Heart right ventricle (tissue), 16 donors: ENCODE data around the gene NOTO. TPM values are rescaled to one million over a fixed set of nuclear protein-coding genes. Genes with fewer than 3 reads are reported as not detected.

Experiments used
- ATAC-seq, 8 donors: fragments of 200-7000 bp; cut with Tn5 transposase; one replicate each; pipeline ENCODE4 v1.9.1; 2020; ENCODE audit warnings: mild to moderate bottlenecking in 8 of 8, moderate library complexity in 8 of 8, moderate number of reproducible peaks in 1 of 8
- DNase-seq, 2 donors: peaks; one replicate each; pipeline ENCODE4 v3.0.0-alpha.2; 2020
- H3K27ac ChIP-seq, 10 donors: fragments of 200-600 bp; sonication (generic) in 2 of 10; one replicate each; pipeline versions ENCODE4 v1.5.0 to v1.8.0; 2020 to 2022; ENCODE audit warnings: mild to moderate bottlenecking in 3 of 10
- H3K27me3 ChIP-seq, 7 donors: fragments of 200-600 bp; one replicate each; pipeline ENCODE4 v1.8.0; 2021 to 2022; ENCODE audit warnings: mild to moderate bottlenecking in 2 of 7
- H3K36me3 ChIP-seq, 9 donors: fragments of 200-600 bp; sonication (generic) in 1 of 9; one replicate each; pipeline versions ENCODE4 v1.5.0 to v1.8.0; 2020 to 2022; ENCODE audit warnings: mild to moderate bottlenecking in 2 of 9
- H3K4me1 ChIP-seq, 9 donors: fragments of 200-600 bp; sonication (generic) in 1 of 9; one replicate each; pipeline versions ENCODE4 v1.5.0 to v1.8.0; 2020 to 2022; ENCODE audit warnings: mild to moderate bottlenecking in 4 of 9
- H3K4me3 ChIP-seq, 10 donors: fragments of 200-600 bp; sonication (generic) in 2 of 10; one replicate each; pipeline versions ENCODE4 v1.5.0 to v1.8.0; 2020 to 2022; ENCODE audit warnings: mild to moderate bottlenecking in 7 of 10, moderate library complexity in 2 of 10
- H3K9me3 ChIP-seq, 11 donors: fragments of 200-600 bp in 10 of 11; sonication (generic) in 2 of 11; one replicate each; pipeline versions ENCODE4 v1.5.0 to v1.8.0; 2013 to 2022; ENCODE audit warnings: mild to moderate bottlenecking in 2 of 11, control low read depth in 1 of 11, moderate library complexity in 1 of 11
- WGBS, 2 donors: extraction: QIAGEN DNeasy Blood & Tissue Kit; methylation state at CpG; one replicate each; pipeline ENCODE4 v1.1.7; 2013; ENCODE audit warnings: inconsistent platforms in 1 of 2; 5-methylcytosine and 5-hydroxymethylcytosine counted together
- intact Hi-C, 10 donors: fragments of 100-400 bp; cut with DNase I; formaldehyde crosslinking; loops; one replicate each; pipeline versions ENCODE4 v1.11.1 to v1.14.2; 2022
- polyA plus RNA-seq, 2 donors: library from polyadenylated mRNA; stranded (reverse); fragments of 200-250 nt; gene quantifications; one replicate each; pipeline ENCODE4 v1.2.3, GENCODE V29; 2013
- total RNA-seq, 10 donors: library from RNA; stranded (reverse); fragmentation: NEBNext Ultra II Directional in 3 of 10; extraction: Animal tissue kit (Norgen Biotek cat#: 25700) in 3 of 10; gene quantifications; one replicate each; pipeline versions ENCODE4 v1.2.1 to v1.2.4, GENCODE V29; 2021 to 2023
- TF ChIP-seq, protein P1 (sequence below), 9 donors: fragments of 200-600 bp; sonication (generic) in 2 of 9; IDR thresholded peaks; one replicate each; pipeline versions ENCODE4 v1.5.0 to v1.8.0; 2021 to 2022; ENCODE audit warnings: antibody characterized with exemption in 9 of 9, mild to moderate bottlenecking in 5 of 9, moderate library complexity in 1 of 9
- donor health status: Arrhythmogenic right ventricular cardiomyopathy.
- donor health status: ischemic (EF 13 %, LVEDD 7.1; RV severe dilation, severe dysfunction).
- donor health status: healthy with polysubstance abuse.
- donor health status: DM: no; HTN: yes; CAD: no.
- donor health status: DM: no; HTN: no; CAD: no.
- donor health status: ischemic (EF 25% LVEDD 6.9; RV normal size, moderate dysfunction).
- donor health status: ischemic (EF 25% LVEDD 5.7; RV mildly dilated, moderate dysfunction).
- donor health status: healthy.
- donor health status: DM: yes; HTN: yes; CAD: no.
- donor health status: Ischemic cardiomyopathy.
- donor health status: ischemic (EF 35%, LVEDD 5.7; RV mildly dilated, moderate dysfunction).
- donor health status: nonischemic (EF 11% LVEDD 7.7; RV severe dilation, severe dysfunction).
- donor health status: DM: yes; HTN: yes; CAD: no.
- donor health status: PGD.
- donor health status: ischemic (EF 29% LVEDD 5.4; RV normal size, mild dysfunction).
- donor health status: nonischemic (EF 23%, LVEDD 6.1; RV moderate dilation, normal function).

NOTO gene
- total and polyA plus RNA-seq, 12 donors: not detected

DNA sequence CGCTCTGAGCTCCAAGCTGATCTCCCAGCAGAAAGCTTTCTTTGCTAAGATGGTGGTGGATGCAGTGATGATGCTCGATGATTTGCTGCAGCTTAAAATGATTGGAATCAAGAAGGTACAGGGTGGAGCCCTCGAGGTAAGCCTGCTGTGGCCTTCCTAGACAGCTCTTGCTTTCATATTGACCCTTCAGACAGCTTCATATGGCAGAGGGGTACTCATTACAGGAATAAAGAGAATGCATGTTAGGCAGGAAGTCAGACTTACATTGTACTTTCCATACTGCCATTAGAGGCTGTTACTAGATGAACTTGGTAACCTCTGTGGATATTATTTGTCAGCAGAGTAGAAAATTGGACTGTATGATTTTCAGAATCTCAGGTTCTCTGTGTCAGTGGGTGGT lies 42.2 kb downstream of the NOTO start:
- intact Hi-C loops: no loop called here
- peaks cover 0 to 21% (median 12%) of the 10 kb centered on the region in 9 donors for H3K4me1 ChIP-seq
- H3K27ac ChIP-seq: no peak overlapping the region
- no peaks in the 10 kb centered on the region for H3K27me3 ChIP-seq
- H3K9me3 ChIP-seq: no peaks in the 10 kb centered on the region
- DNase-seq (no peak), ATAC-seq (peak in 1 of 8 donors; percentile 19)
- TF ChIP-seq, protein P1, sequence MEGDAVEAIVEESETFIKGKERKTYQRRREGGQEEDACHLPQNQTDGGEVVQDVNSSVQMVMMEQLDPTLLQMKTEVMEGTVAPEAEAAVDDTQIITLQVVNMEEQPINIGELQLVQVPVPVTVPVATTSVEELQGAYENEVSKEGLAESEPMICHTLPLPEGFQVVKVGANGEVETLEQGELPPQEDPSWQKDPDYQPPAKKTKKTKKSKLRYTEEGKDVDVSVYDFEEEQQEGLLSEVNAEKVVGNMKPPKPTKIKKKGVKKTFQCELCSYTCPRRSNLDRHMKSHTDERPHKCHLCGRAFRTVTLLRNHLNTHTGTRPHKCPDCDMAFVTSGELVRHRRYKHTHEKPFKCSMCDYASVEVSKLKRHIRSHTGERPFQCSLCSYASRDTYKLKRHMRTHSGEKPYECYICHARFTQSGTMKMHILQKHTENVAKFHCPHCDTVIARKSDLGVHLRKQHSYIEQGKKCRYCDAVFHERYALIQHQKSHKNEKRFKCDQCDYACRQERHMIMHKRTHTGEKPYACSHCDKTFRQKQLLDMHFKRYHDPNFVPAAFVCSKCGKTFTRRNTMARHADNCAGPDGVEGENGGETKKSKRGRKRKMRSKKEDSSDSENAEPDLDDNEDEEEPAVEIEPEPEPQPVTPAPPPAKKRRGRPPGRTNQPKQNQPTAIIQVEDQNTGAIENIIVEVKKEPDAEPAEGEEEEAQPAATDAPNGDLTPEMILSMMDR (IDR thresholded peaks at IDR 0.05): no peak
- 90 to 91% methylated on average over 3 of the region's 3 CpGs for WGBS, 2 donors
- peaks cover 0 to 100% (median 70%) of the 10 kb centered on the region in 9 donors for H3K36me3 ChIP-seq
- H3K4me3 ChIP-seq: no peak overlapping the region

DNA sequence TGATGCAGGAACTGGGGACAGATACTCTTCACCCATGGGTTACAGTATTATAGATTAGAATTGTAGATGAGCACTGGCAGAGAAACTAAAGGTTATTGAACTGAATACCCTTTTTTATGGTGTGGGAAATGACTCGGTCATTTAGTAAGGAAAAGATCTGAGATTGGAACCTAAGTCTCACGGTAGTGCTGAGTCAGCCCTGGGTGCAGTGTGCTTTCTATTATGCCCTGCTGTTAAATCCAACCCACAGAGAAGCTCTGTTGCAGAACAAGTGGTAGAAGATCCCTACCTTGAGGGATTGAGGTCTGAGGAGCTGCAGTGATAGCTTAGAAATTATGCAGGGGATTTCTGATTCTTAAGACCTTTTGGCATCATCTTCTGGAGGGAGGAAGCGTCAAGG lies 44.5 kb downstream of the NOTO start:
- Histone ChIP-seq H3K4me1 (peaks cover 0 to 15% (median 8%) of the 10 kb centered on the region in 9 donors), H3K4me3 (no peak overlapping the region), H3K27ac (no peak overlapping the region), H3K36me3 (peaks cover 0 to 100% (median 79%) of the 10 kb centered on the region in 9 donors), H3K9me3 (no peaks in the 10 kb centered on the region), H3K27me3 (no peaks in the 10 kb centered on the region)
- DNase-seq: no peak
- WGBS, 2 donors: 84 to 85% methylated on average over 3 of the region's 3 CpGs
- intact Hi-C loops: no loop called here
- TF ChIP-seq, protein P1 (IDR thresholded peaks at IDR 0.05): no peak
- no peak for ATAC-seq

DNA sequence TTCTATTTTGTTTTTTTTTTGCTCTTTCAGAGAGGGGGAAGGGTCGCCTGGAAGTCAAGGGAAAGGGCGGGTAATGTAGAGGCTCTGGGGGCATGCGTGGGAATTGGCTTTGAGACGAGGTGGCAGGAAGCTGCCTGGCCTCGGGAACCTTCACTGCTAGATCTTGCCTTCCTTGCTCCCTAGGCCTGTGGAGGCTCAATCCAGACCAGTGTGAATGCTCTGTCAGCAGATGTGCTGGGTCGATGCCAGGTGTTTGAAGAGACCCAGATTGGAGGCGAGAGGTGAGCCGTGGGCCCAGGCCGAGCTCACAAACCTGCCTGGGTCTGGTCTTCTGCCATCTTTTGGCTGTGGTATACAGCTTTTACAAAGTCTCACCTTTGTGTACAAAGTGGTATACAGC lies 47.3 kb downstream of the NOTO start:
- Histone ChIP-seq H3K4me3 (no peak overlapping the region), H3K36me3 (peaks cover 5 to 100% (median 91%) of the 10 kb centered on the region in 9 donors), H3K4me1 (peaks cover 0 to 3% (median 0%) of the 10 kb centered on the region in 9 donors), H3K27ac (no peak overlapping the region), H3K9me3 (no peaks in the 10 kb centered on the region), H3K27me3 (no peaks in the 10 kb centered on the region)
- intact Hi-C loops: no loop called here
- ATAC-seq: peak in 1 of 8 donors; percentile 24
- no peak for DNase-seq
- 40 to 55% methylated on average over 9 of the region's 9 CpGs for WGBS, 2 donors
- TF ChIP-seq, protein P1 (IDR thresholded peaks at IDR 0.05): no peak

DNA sequence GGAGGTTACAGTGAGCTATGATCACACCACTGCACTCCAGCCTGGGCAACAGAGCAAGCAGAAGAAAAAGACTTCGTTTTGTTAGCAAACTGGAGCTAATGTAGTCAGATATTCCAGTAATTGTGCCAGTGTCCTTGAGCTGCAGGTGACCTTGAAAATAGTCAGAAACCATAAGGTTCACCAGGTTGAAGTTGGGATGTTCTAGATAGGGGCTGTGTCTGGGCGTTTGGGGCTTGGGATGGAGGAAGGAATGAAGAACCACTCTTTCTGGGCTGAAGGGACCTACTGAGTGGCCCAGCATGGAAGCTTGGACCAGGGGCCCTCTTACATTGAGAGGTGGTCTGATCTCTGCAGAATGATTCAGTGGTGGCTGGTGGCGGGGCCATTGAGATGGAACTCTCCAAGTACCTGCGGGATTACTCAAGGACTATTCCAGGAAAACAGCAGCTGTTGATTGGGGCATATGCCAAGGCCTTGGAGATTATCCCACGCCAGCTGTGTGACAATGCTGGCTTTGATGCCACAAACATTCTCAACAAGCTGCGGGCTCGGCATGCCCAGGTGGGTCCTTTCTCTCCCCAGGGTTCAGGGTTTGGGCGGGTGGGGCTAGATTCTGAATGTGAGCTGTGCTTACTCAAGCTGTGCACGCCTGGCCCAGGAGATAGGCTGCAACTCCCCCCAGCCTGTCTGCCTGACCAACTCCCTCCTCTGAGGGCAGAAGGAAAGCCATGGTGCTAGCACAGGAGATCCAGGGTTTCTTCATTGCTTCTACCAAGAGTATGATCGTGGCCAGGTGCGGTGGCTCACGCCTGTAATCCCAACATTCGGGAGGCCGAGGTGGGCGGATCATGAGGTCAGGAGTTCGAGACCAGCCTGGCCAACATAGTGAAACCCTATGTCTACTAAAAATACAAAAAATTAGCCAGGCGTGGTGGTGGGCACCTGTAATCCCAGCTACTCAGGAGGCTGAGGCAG lies 48.8 kb downstream of the NOTO start:
- 90 to 92% methylated on average over 17 of the region's 17 CpGs for WGBS, 2 donors
- peaks cover 0 to 3% (median 0%) of the 10 kb centered on the region in 9 donors for H3K4me1 ChIP-seq
- no peaks in the 10 kb centered on the region for H3K27me3 ChIP-seq
- H3K9me3 ChIP-seq: no peaks in the 10 kb centered on the region
- DNase-seq (no peak), ATAC-seq (no peak)
- no peak overlapping the region for H3K27ac ChIP-seq
- no peak overlapping the region for H3K4me3 ChIP-seq
- TF ChIP-seq, protein P1 (IDR thresholded peaks at IDR 0.05): no peak
- peaks cover 5 to 91% (median 77%) of the 10 kb centered on the region in 9 donors for H3K36me3 ChIP-seq
- intact Hi-C loops: no loop called here
